ENCODE measurements around the gene RHOC. TPM values are rescaled to one million over a fixed set of nuclear protein-coding genes. Genes with fewer than 3 reads are reported as not detected.

RHOC gene
- total RNA-seq, 1 experiment from 2014 or later, result 128 TPM

GRCh38 chr1:112710159-112710558 is 3.2 kb upstream of the RHOC start:
- CTCF ChIA-PET, result no interaction called here
- intact Hi-C loops (cut with micrococcal nuclease; ENCODE audit: unreplicated experiment), result no loop called here
- Histone ChIP-seq H3K4me3 (ENCODE audit: low read depth, low read length) (no peak overlapping the region), H3K36me3 (ENCODE audit: control insufficient read depth, insufficient read depth, low read length) (no peaks in the 10 kb centered on the region), H3K4me1 (peaks cover 18% of the 10 kb centered on the region; the same call in 1 of the 2 replicates), H3K9me3 (no peaks in the 10 kb centered on the region), H3K27me3 (replicated peaks; ENCODE audit: control insufficient read depth, insufficient read depth, low read length) (no peaks in the 10 kb centered on the region)
- Mint-ChIP-seq H3K27me3 (ENCODE audit: insufficient read depth, unreplicated experiment) (no peaks in the 10 kb centered on the region), H3K4me1 (ENCODE audit: low read depth, unreplicated experiment) (peaks cover 10% of the 10 kb centered on the region), H3K27ac (ENCODE audit: unreplicated experiment) (no peak overlapping the region), H3K36me3 (ENCODE audit: insufficient read depth, unreplicated experiment) (peaks cover 7% of the 10 kb centered on the region), H3K4me3 (ENCODE audit: unreplicated experiment) (no peak overlapping the region), H3K9me3 (ENCODE audit: unreplicated experiment) (no peaks in the 10 kb centered on the region)
- TF ChIP-seq CTCF (IDR thresholded peaks at IDR 0.05; ENCODE audit: insufficient read depth in 1 of 2, low read depth in 1 of 2, low read length in 1 of 2, severe bottlenecking in 1 of 2, unreplicated experiment in 1 of 2), result no peak
- POLR2A ChIA-PET, result no interaction called here
- BruUV-seq (replicated peaks), result no TSS peak
- DNase-seq, result no peak

GRCh38 chr1:112708489-112708888 is 1.6 kb upstream of the RHOC start:
- no peak for TF ChIP-seq CTCF (IDR thresholded peaks at IDR 0.05; ENCODE audit: insufficient read depth in 1 of 2, low read depth in 1 of 2, low read length in 1 of 2, severe bottlenecking in 1 of 2, unreplicated experiment in 1 of 2)
- H3K36me3 ChIP-seq (ENCODE audit: control insufficient read depth, insufficient read depth, low read length), result no peaks in the 10 kb centered on the region
- Mint-ChIP-seq H3K27ac (ENCODE audit: unreplicated experiment) (no peak overlapping the region), H3K27me3 (ENCODE audit: insufficient read depth, unreplicated experiment) (no peaks in the 10 kb centered on the region), H3K4me3 (ENCODE audit: unreplicated experiment) (no peak overlapping the region), H3K9me3 (ENCODE audit: unreplicated experiment) (no peaks in the 10 kb centered on the region), H3K36me3 (ENCODE audit: insufficient read depth, unreplicated experiment) (peaks cover 23% of the 10 kb centered on the region), H3K4me1 (ENCODE audit: low read depth, unreplicated experiment) (peaks cover 10% of the 10 kb centered on the region)
- no TSS peak for BruUV-seq (replicated peaks)
- peaks cover 26% of the 10 kb centered on the region for H3K4me1 ChIP-seq
- CTCF ChIA-PET, result interaction anchor here (1.6 kb wide), 1 partner anchor 10 kb away, joined by 10 read pairs; no protein-coding TSS in a partner anchor
- no peak overlapping the region for H3K4me3 ChIP-seq (ENCODE audit: low read depth, low read length)
- intact Hi-C loops (cut with micrococcal nuclease; ENCODE audit: unreplicated experiment), result loop anchor here (5.0 kb wide), 1 partner anchor 206 kb away; no protein-coding TSS in a partner anchor
- H3K9me3 ChIP-seq, result no peaks in the 10 kb centered on the region
- H3K27me3 ChIP-seq (replicated peaks; ENCODE audit: control insufficient read depth, insufficient read depth, low read length), result no peaks in the 10 kb centered on the region
- no peak for DNase-seq
- POLR2A ChIA-PET, result interaction anchor here (1.1 kb wide), 1 partner anchor 10 kb away, joined by 5 read pairs; no protein-coding TSS in a partner anchor

- no peaks in the 10 kb centered on the region for H3K27me3 ChIP-seq (replicated peaks; ENCODE audit: control insufficient read depth, insufficient read depth, low read length)
- ChIA-PET CTCF (interaction anchor here (0.8 to 1.6 kb wide), 2 partner anchors 10 to 73 kb away, joined by 3 to 10 read pairs; no protein-coding TSS in a partner anchor), POLR2A (interaction anchor here (1.1 kb wide), 1 partner anchor 9 kb away, joined by 5 read pairs; no protein-coding TSS in a partner anchor)
- TF ChIP-seq CTCF (IDR thresholded peaks at IDR 0.05; ENCODE audit: insufficient read depth in 1 of 2, low read depth in 1 of 2, low read length in 1 of 2, severe bottlenecking in 1 of 2, unreplicated experiment in 1 of 2), result no peak
- peaks cover 10% of the 10 kb centered on the region for H3K4me1 Mint-ChIP-seq (ENCODE audit: low read depth, unreplicated experiment)
- H3K27me3 Mint-ChIP-seq (ENCODE audit: insufficient read depth, unreplicated experiment), result no peaks in the 10 kb centered on the region
- no peaks in the 10 kb centered on the region for H3K9me3 Mint-ChIP-seq (ENCODE audit: unreplicated experiment)
- intact Hi-C loops (cut with micrococcal nuclease; ENCODE audit: unreplicated experiment), result loop anchor here (5.0 kb wide), 1 partner anchor 206 kb away; no protein-coding TSS in a partner anchor
- H3K4me3 Mint-ChIP-seq (ENCODE audit: unreplicated experiment), result peak overlapping the region; percentile 88
- H3K36me3 ChIP-seq (ENCODE audit: control insufficient read depth, insufficient read depth, low read length), result no peaks in the 10 kb centered on the region
- H3K36me3 Mint-ChIP-seq (ENCODE audit: insufficient read depth, unreplicated experiment), result peaks cover 28% of the 10 kb centered on the region
- no peak overlapping the region; the same call in 1 of the 2 replicates for H3K4me3 ChIP-seq (ENCODE audit: low read depth, low read length)
- no peaks in the 10 kb centered on the region for H3K9me3 ChIP-seq
- TSS peak; percentile 3 for BruUV-seq (replicated peaks)
- peak overlapping the region; percentile 69 for H3K27ac Mint-ChIP-seq (ENCODE audit: unreplicated experiment)
- peaks cover 26% of the 10 kb centered on the region for H3K4me1 ChIP-seq
- no peak for DNase-seq
These were observed 1.1 kb upstream of the RHOC start for GRCh38 chr1:112708002-112708448.
